Epithelial cell of proximal tubule (primary cell): ENCODE data around the gene TMEM178B. TPM values are rescaled to one million over a fixed set of nuclear protein-coding genes. Genes with fewer than 3 reads are reported as not detected.
"Not testable (repeated sequence)": the region's sequence is repeated elsewhere in the genome, so short reads cannot be mapped to it uniquely, and the experiment has no call there.

Source experiments
- DNase-seq: peaks from one replicate; pipeline ENCODE4 v3.0.0-alpha.2; 2011; ENCODE audit warnings: low read depth
- H3K4me3 ChIP-seq: 2 replicates; pipeline ENCODE4 v1.5.1; 2011; ENCODE audit warnings: low read depth, mild to moderate bottlenecking, low read length
- total RNA-seq: library from RNA; depleted of rRNA; stranded (reverse); fragments of >200 nt; gene quantifications from 2 replicates; pipeline ENCODE4 v1.2.3, GENCODE V29; 2015
- TF ChIP-seq, protein P1 (sequence below): conservative IDR thresholded peaks from 2 replicates; pipeline ENCODE4 v1.5.1; 2012; ENCODE audit warnings: low read depth, mild to moderate bottlenecking, low read length

Gene TMEM178B
- total RNA-seq, 1 donor from 2014 or later: 3.1 TPM

DNA sequence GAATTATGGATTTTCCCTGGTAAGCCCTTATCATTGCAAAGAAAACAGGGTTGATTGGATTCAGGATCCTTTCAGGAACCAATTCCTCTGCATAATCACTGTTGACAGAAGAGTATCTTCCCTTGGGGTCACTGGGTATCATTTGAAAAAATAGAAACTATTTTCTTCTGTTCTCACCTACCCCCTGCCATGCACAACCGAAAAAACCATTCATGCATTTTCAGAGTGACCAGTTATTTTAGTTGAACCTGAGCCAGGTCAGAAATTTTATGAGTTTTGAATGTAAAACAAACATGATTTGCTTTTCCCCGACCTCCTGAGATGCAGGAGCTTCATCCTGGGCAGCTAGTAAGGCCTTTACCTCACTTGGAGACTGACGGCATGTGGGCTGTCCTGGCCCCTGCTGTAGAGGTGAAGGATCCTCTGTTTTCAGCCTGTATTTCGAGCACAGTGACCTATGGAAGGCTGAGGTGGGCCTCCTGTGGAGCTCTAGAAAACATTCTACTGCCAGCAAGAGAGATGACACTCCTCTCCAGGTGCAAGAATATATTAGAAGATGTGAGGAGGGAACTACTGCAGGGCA is 30.1 kb downstream of the TMEM178B start:
- H3K4me3 ChIP-seq: no peak overlapping the region
- TF ChIP-seq, protein P1, sequence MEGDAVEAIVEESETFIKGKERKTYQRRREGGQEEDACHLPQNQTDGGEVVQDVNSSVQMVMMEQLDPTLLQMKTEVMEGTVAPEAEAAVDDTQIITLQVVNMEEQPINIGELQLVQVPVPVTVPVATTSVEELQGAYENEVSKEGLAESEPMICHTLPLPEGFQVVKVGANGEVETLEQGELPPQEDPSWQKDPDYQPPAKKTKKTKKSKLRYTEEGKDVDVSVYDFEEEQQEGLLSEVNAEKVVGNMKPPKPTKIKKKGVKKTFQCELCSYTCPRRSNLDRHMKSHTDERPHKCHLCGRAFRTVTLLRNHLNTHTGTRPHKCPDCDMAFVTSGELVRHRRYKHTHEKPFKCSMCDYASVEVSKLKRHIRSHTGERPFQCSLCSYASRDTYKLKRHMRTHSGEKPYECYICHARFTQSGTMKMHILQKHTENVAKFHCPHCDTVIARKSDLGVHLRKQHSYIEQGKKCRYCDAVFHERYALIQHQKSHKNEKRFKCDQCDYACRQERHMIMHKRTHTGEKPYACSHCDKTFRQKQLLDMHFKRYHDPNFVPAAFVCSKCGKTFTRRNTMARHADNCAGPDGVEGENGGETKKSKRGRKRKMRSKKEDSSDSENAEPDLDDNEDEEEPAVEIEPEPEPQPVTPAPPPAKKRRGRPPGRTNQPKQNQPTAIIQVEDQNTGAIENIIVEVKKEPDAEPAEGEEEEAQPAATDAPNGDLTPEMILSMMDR: no peak
- no peak for DNase-seq

DNA sequence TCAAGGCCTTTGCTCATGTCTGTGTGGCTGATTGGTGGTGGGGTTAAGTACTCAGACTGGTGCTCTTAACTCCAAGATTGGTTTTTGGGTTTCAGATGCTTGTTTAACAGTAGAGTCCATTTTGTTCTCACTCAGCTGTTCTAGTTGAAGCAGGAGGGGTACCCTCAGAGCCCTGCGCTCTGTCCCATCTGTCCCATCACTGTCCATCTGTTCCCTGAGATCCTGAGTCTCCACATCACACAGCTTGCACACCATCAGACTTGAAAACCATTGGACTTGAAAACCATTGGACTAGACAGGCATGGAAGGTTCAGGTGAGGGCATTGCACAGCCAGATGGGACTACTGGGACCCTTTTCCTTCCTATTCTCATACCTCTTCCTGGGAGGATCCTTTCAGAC is 39.3 kb downstream of the TMEM178B start:
- no peak overlapping the region for H3K4me3 ChIP-seq
- TF ChIP-seq, protein P1: no peak
- no peak for DNase-seq

DNA sequence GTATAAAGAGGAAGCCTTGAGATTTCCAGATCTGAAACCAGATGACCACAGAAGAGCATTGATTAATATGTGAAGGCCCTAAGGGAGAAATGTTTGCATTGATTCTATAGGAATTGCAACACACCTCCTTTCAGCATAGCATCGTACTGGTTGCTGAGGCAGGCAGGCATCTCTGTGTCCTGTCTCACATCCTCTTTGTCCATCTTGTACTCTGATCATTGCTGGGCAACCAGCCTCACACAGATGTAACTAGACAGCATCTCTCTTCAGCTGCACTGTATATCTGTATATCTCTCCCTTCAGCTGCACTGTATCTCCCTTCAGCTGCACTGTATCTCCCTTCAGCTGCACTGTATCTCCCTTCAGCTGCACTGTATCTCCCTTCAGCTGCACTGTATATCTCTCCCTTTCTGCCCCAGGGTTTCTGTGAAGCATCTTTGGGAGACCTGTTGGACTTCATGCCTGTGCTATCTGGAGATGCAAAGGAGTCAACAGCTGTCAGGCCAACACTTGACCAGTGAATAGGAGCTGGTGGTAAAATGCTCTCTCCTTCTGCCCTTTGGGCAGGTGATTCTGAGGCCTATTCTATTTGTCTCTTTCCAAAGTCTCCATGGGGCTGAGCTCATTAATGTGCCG is 40.3 kb downstream of the TMEM178B start:
- TF ChIP-seq, protein P1: no peak
- H3K4me3 ChIP-seq: no peak overlapping the region
- DNase-seq: no peak

DNA sequence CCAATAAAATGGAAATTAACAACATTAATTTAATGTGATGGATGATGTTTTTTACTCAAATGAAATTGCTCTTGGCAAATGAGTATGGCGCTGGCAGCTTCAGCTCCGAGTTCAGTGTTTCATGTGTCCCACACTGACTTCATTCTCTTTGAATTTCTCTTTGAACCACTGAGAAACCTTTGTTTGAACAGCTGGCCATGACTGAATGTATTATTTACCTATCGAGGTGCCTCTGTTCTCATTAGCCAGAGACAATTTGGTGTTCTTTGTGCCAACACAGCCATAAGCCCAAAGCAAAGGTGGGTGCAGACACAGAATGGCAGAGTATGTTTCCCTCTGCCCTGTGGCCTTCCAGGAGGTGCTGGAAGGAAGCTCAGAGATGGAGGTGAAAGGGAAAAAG is 42.1 kb downstream of the TMEM178B start:
- no peak overlapping the region for H3K4me3 ChIP-seq
- TF ChIP-seq, protein P1: no peak

DNA sequence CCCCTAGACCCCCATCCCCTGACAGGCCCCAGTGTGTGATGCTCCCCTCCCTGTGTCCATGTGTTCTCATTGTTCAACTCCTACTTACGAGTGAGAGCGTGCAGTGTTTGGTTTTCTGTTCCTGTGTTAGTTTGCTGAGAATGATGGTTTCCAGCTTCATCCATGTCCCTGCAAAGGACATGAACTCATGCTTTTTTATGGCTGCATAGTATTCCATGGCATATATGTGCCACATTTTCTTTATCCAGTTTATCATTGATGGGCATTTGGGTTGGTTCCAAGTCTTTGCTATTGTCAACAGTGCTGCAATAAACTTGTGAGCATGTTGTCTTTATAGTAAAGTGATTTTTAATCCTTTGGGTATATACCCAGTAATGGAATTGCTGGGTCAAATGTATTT is 42.8 kb downstream of the TMEM178B start:
- DNase-seq, H3K4me3 ChIP-seq: not testable (repeated sequence)

More for the DNA sequence above, 42.1 kb downstream of the TMEM178B start:
- no peak for DNase-seq

DNA sequence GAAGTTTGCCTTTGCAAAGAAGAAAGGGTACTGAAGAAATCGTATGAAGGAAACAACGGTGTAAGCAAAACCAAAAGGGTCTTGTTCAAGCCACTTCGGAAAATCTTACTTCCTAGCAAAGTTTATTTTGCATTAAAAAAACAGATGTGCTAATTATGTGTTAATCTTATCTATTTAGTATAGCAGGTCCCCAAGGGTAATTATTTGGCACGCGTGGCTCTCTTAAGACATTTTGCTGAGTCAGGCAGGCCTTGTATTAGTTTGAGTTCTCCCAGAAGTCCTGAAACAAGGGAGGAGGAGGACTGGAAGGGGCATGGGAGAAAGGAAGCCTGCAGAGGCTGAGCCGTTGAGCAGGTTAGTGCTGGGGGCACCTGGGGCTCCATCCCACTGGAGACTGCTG is 44.9 kb downstream of the TMEM178B start:
- no peak for DNase-seq
- TF ChIP-seq, protein P1: no peak
- no peak overlapping the region for H3K4me3 ChIP-seq

DNA sequence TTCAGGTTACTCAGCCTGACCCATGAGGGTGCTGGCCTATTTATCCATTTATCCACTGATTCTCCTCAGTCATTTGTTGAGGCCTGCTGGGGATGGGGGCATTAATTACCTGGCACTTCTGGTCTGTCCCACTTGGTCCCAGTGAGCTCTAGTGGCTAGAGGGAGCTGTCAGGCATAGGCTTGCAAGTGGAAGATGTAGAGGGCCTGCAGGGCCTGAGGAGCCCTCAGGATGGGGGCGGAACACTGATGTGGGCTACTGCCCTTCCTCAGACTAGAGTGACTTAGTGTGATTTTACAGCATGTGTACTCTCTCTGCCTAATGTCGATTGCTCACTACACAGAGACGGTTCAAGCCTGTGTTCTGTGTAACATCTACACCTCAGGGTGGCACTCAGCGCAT is 45.3 kb downstream of the TMEM178B start:
- TF ChIP-seq, protein P1: no peak
- no peak overlapping the region for H3K4me3 ChIP-seq
- DNase-seq: no peak
